Thoracic aorta (tissue), 2 donors: ENCODE data around the gene CCR5. TPM values are rescaled to one million over a fixed set of nuclear protein-coding genes. Genes with fewer than 3 reads are reported as not detected.
"Not testable (repeated sequence)": the region's sequence is repeated elsewhere in the genome, so short reads cannot be mapped to it uniquely, and the experiment has no call there.

Source experiments
- ATAC-seq: fragments of 150-250 bp; one replicate; pipeline ENCODE4 v1.8.0; 2017; ENCODE audit warnings: low read depth; ENCODE audit not compliant: insufficient number of reproducible peaks, low FRiP score
- DNase-seq: peaks from one replicate; pipeline ENCODE4 v3.0.0-alpha.2; 2020; ENCODE audit warnings: low spot score
- H3K27ac ChIP-seq, 2 donors: fragments of 200-600 bp; sonication (generic); 1 replicate in 1 of 2; 2 replicates in 1 of 2; pipeline ENCODE4 v1.5.1; 2016; ENCODE audit warnings: mild to moderate bottlenecking in 2 of 2, moderate library complexity in 2 of 2
- H3K27me3 ChIP-seq: fragments of 200-600 bp; sonication (generic); replicated peaks from 2 replicates; pipeline ENCODE4 v1.6.0; 2016; ENCODE audit warnings: mild to moderate bottlenecking; ENCODE audit not compliant: insufficient read depth
- H3K36me3 ChIP-seq: fragments of 200-600 bp; sonication (generic); one replicate; pipeline ENCODE4 v1.5.1; 2016
- H3K4me1 ChIP-seq, 2 donors: fragments of 200-600 bp; sonication (generic); 1 replicate in 1 of 2; 2 replicates in 1 of 2; pipeline versions ENCODE4 v1.5.1 to v1.6.0; 2016; ENCODE audit warnings: low read depth in 2 of 2, mild to moderate bottlenecking in 1 of 2; ENCODE audit not compliant: control insufficient read depth in 1 of 2
- H3K4me3 ChIP-seq: fragments of 200-600 bp; sonication (generic); 2 replicates; pipeline ENCODE4 v1.5.1; 2016; ENCODE audit warnings: mild to moderate bottlenecking
- H3K9me3 ChIP-seq: fragments of 200-600 bp; sonication (generic); 2 replicates; pipeline ENCODE4 v1.5.1; 2016
- total RNA-seq, 2 donors: library from RNA; depleted of rRNA; stranded (reverse); fragments of >200 nt; gene quantifications; one replicate each; pipeline versions ENCODE4 v1.1.0 to v1.2.3, GENCODE V29; 2016
- TF ChIP-seq, protein P1 (sequence below): fragments of 200-600 bp; sonication (generic); IDR thresholded peaks from one replicate; pipeline ENCODE4 v1.5.1; 2019; ENCODE audit warnings: antibody characterized with exemption

CCR5 gene
- total RNA-seq, 2 donors from 2014 or later: 0.95 to 3.6 TPM

DNA sequence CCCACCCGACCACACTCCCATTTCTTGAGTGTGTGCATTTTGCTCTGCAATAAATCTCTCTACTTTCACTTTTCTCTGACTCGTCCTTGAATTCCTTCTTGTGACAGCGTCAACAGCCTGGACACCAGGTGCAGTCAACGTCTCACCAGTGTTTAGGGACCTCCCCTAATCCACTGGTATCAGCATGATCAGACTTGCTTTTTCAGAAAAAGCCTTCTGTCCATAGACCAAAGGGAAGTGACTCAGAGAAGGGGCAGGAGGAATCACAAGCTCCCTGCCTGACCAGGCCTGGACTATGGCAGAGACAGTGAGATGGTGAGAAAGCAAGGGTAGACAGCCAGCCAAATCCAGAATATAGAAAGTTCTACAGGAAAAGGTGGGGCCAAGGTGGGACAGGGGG is 15.5 kb downstream of the CCR5 start:
- no peak overlapping the region for H3K4me3 ChIP-seq
- no peaks in the 10 kb centered on the region for H3K9me3 ChIP-seq
- no peaks in the 10 kb centered on the region for H3K4me1 ChIP-seq
- DNase-seq: no peak
- no peaks in the 10 kb centered on the region for H3K27me3 ChIP-seq
- H3K36me3 ChIP-seq: no peaks in the 10 kb centered on the region
- no peak for ATAC-seq
- H3K27ac ChIP-seq: no peak overlapping the region
- TF ChIP-seq, protein P1, sequence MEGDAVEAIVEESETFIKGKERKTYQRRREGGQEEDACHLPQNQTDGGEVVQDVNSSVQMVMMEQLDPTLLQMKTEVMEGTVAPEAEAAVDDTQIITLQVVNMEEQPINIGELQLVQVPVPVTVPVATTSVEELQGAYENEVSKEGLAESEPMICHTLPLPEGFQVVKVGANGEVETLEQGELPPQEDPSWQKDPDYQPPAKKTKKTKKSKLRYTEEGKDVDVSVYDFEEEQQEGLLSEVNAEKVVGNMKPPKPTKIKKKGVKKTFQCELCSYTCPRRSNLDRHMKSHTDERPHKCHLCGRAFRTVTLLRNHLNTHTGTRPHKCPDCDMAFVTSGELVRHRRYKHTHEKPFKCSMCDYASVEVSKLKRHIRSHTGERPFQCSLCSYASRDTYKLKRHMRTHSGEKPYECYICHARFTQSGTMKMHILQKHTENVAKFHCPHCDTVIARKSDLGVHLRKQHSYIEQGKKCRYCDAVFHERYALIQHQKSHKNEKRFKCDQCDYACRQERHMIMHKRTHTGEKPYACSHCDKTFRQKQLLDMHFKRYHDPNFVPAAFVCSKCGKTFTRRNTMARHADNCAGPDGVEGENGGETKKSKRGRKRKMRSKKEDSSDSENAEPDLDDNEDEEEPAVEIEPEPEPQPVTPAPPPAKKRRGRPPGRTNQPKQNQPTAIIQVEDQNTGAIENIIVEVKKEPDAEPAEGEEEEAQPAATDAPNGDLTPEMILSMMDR: no peak

- H3K27me3 ChIP-seq, H3K9me3 ChIP-seq, ATAC-seq, H3K4me1 ChIP-seq, DNase-seq, H3K27ac ChIP-seq, H3K4me3 ChIP-seq, H3K36me3 ChIP-seq: not testable (repeated sequence)
These were observed 18.1 kb downstream of the CCR5 start for GRCh38 chr3:46388847-46389246.

- H3K27ac ChIP-seq: no peak overlapping the region
- H3K4me1 ChIP-seq: no peaks in the 10 kb centered on the region
- H3K36me3 ChIP-seq: no peaks in the 10 kb centered on the region
- DNase-seq (no peak), ATAC-seq (no peak)
- no peaks in the 10 kb centered on the region for H3K27me3 ChIP-seq
- H3K4me3 ChIP-seq: no peak overlapping the region
- no peaks in the 10 kb centered on the region for H3K9me3 ChIP-seq
- TF ChIP-seq, protein P1: no peak
These were observed 18.6 kb downstream of the CCR5 start for GRCh38 chr3:46389306-46389705.

- not testable (repeated sequence) for ATAC-seq, DNase-seq, H3K36me3 ChIP-seq, H3K27me3 ChIP-seq, H3K4me1 ChIP-seq, H3K4me3 ChIP-seq, H3K27ac ChIP-seq, H3K9me3 ChIP-seq
These were observed 20.8 kb downstream of the CCR5 start for GRCh38 chr3:46391526-46391925.

- Histone ChIP-seq H3K27ac (no peak overlapping the region), H3K36me3 (no peaks in the 10 kb centered on the region), H3K27me3 (no peaks in the 10 kb centered on the region), H3K9me3 (no peaks in the 10 kb centered on the region), H3K4me3 (no peak overlapping the region), H3K4me1 (no peaks in the 10 kb centered on the region)
- DNase-seq: no peak
- TF ChIP-seq, protein P1: no peak
- no peak for ATAC-seq
These were observed 22.3 kb downstream of the CCR5 start for GRCh38 chr3:46393011-46393410.

DNA sequence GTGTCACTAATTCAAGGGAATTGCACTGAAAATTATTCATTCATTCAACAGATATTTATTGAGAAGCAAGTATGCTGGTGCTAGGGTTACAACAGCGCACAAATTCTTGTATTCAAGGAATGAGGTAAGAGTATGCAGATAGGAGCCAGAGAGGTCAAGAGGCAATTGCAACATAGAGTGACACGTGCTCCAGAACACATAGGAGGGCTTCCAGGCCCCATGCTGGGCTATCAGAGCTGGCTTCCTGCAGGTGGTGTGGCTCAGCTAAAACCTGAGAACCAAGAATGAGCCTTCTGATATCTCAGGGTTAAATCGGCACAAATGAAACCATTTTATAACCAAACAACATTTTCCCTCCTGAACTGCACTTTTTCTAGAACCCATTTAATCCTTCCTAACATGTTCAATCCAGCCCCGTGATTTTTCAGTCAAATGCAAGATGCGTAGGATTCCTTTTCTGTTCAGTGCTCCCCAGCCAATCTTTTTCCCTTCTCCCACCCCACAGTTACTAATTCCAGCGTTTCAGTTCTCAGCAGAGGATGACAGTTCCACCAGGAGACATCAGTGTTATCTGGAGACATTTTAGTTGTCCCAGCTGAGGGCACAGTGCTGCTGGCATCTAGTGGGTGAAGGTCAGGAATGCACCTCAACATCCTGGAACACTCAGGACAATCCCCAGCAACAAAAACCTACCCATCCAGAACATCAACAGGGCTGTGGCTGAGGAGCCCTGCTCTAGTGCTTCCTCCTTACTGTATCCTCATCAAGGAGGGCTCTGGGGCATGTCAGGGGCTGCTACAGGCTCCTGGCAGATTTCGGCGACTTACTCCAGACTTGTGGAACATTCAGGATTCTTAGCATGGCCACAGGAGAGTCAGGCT is 23.0 kb downstream of the CCR5 start:
- ATAC-seq: no peak
- Histone ChIP-seq H3K27ac (no peak overlapping the region), H3K36me3 (no peaks in the 10 kb centered on the region), H3K9me3 (no peaks in the 10 kb centered on the region), H3K27me3 (no peaks in the 10 kb centered on the region), H3K4me3 (no peak overlapping the region), H3K4me1 (no peaks in the 10 kb centered on the region)
- DNase-seq: no peak
- TF ChIP-seq, protein P1: no peak
